AG09319 (cell line): ENCODE results near the gene SOWAHA.

Source experiments
- DNase-seq: peaks from one replicate; pipeline ENCODE4 v3.0.0-alpha.2; 2010; ENCODE audit warnings: low read depth; ENCODE audit errors: extremely low read depth
- CTCF ChIP-seq: IDR thresholded peaks from 2 replicates; pipeline ENCODE4 v1.5.1; 2011; ENCODE audit warnings: low read depth, mild to moderate bottlenecking, inconsistent platforms, low read length, moderate library complexity

Gene SOWAHA

DNA sequence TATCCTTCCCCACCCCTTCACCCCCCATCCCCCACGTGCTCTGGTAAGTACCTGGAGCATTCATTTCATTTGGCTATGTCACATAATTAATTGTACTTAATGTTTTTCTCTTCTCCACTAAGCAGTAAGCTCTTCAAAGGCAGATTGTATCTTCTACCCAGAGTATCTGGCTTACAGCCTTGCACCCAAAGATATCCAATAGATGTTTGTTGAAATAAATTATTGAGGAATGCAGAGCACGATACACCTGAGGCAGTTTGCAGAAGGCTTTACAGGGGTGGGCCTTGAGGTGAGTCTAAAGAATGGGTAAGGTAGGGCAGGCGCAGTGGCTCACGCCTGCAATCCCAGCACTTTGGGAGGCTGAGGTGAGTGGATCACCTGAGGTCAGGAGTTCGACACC lies 2.5 kb upstream of the SOWAHA start:
- TF ChIP-seq CTCF: no peak
- DNase-seq: no peak

GRCh38 chr5:132812123-132812765 lies 858 bp upstream of the SOWAHA start:
- no peak for TF ChIP-seq CTCF
- DNase-seq: no peak

GRCh38 chr5:132813599-132814502 lies 749 bp downstream of the SOWAHA start:
- no peak for DNase-seq
- no peak for TF ChIP-seq CTCF

DNA sequence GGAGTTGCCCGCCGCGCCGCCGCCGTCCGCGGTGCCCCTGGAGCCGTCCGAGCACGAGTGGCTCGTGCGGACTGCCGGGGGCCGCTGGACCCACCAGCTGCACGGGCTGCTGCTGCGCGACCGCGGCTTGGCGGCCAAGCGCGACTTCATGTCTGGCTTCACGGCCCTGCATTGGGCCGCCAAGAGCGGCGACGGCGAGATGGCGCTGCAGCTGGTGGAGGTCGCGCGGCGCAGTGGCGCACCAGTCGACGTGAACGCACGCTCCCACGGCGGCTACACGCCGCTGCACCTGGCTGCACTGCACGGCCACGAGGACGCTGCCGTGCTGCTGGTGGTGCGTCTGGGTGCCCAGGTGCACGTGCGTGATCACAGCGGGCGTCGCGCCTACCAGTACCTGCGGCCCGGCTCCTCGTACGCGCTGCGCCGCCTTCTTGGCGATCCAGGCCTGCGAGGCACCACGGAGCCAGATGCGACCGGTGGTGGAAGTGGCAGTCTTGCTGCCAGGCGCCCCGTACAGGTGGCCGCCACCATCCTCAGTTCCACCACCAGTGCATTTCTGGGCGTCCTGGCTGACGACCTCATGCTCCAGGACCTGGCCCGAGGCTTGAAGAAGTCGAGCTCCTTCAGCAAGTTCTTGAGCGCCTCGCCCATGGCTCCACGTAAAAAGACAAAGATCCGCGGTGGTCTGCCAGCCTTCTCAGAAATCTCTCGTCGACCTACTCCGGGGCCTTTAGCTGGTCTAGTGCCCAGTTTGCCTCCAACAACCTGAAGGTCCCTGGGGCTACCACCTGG lies 1.6 kb downstream of the SOWAHA start:
- DNase-seq: no peak
- TF ChIP-seq CTCF: no peak

- DNase-seq: no peak
- TF ChIP-seq CTCF: no peak
Observed at GRCh38 chr5:132815454-132815853, 2.4 kb downstream of the SOWAHA start.

DNA sequence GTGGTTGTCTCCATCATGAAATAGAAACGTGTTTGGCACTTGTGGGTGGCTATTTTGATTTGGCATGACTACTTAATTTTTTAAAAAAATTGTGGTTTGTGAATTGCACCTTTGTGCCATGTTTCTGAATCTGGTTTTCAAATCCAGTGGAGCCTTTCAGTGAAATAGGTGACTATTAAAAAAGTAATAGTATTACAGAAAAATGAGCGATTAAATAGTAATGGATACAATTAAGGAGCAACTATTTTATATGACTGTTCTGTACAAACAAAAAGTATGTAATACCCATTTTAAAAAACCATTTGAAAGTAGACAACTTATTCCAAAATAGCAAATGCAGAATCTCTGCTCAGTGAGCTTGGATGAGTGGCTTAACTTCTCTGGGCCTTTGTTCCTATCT lies 3.0 kb downstream of the SOWAHA start:
- TF ChIP-seq CTCF: no peak
- no peak for DNase-seq
